ENCODE measurements around the gene MYO10.

- no peak for TF ChIP-seq CTCF (IDR thresholded peaks at IDR 0.05; ENCODE audit: poor library complexity)
- no peak for TF ChIP-seq EZH2 (IDR thresholded peaks at IDR 0.05; ENCODE audit: borderline replicate concordance)
- no peak for TF ChIP-seq EZH2phosphoT487 (IDR thresholded peaks at IDR 0.05; ENCODE audit: low read depth, severe bottlenecking, unreplicated experiment)
These were observed 51.5 kb downstream of the MYO10 start for GRCh38 chr5:16884595-16884994.
